ENCODE data around the gene CLIP1.

DNA sequence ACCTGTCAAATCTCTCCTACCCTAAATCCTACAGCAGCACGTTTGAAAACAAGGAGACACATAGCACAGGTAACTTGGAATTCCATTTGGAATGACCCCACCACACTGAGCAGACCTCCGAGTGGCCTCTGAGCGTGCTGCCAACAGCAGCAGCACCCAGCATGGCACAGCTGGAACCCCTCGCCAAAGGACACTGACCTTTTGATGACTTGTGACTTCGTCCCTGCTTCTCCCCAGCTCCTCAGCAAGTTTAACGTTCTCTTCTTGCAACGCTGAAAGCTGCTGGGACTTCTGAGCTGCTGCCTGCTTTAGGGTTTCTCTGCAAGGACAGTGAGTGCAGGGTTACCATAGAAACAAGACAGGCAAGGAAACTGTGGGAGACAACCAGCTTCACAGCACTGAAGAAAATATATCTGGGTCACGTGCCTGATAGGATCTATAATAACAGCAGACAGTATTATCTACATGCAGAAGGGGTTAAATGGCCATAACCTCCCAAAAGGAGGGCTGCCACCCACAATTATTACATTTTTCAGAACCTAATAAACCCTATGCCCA lies 112.8 kb downstream of the CLIP1 start:
- no peak for TF ChIP-seq POLR2A (IDR thresholded peaks at IDR 0.05)
- TF ChIP-seq, protein P1, sequence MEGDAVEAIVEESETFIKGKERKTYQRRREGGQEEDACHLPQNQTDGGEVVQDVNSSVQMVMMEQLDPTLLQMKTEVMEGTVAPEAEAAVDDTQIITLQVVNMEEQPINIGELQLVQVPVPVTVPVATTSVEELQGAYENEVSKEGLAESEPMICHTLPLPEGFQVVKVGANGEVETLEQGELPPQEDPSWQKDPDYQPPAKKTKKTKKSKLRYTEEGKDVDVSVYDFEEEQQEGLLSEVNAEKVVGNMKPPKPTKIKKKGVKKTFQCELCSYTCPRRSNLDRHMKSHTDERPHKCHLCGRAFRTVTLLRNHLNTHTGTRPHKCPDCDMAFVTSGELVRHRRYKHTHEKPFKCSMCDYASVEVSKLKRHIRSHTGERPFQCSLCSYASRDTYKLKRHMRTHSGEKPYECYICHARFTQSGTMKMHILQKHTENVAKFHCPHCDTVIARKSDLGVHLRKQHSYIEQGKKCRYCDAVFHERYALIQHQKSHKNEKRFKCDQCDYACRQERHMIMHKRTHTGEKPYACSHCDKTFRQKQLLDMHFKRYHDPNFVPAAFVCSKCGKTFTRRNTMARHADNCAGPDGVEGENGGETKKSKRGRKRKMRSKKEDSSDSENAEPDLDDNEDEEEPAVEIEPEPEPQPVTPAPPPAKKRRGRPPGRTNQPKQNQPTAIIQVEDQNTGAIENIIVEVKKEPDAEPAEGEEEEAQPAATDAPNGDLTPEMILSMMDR (IDR thresholded peaks at IDR 0.05): no peak
